Measurements from ENCODE around the gene PREX1.

The PREX1 gene

GRCh38 chr20:48799328-48800105 lies 28.3 kb downstream of the PREX1 start:
- H2AFZ ChIP-seq (ENCODE audit: low read length) = no peak overlapping the region
- no peak overlapping the region for H3K4me2 ChIP-seq (ENCODE audit: insufficient read depth, low read length, poor library complexity, severe bottlenecking)
- H2BK15ac ChIP-seq (ENCODE audit: low read length) = no peak overlapping the region
- no peak overlapping the region for H4K91ac ChIP-seq (ENCODE audit: low read depth, low read length, poor library complexity)
- H2BK5ac ChIP-seq (ENCODE audit: low read length) = no peak overlapping the region
- no peak overlapping the region for H4K8ac ChIP-seq (ENCODE audit: low read depth, low read length)
- H3K79me1 ChIP-seq (ENCODE audit: low read depth, low read length) = no peaks in the 10 kb centered on the region
- no CpG with 5 or more reads among the region's 12 CpGs for WGBS, 2 donors (ENCODE audit: extremely low coverage in 2 of 2, insufficient read length in 2 of 2, insufficient replicate concordance in 1 of 2)
- no peaks in the 10 kb centered on the region for H3K27me3 ChIP-seq (ENCODE audit: control insufficient read depth in 3 of 3, insufficient read depth in 3 of 3, low read depth in 1 of 3, low read length in 3 of 3)
- no peak for DNase-seq (ENCODE audit: low spot score)
- H3K14ac ChIP-seq (ENCODE audit: low read length) = no peak overlapping the region
- no peak overlapping the region for H3K27ac ChIP-seq (replicated peaks; ENCODE audit: low read length)
- H3K4ac ChIP-seq (ENCODE audit: low read length) = no peak overlapping the region
- H3K9ac ChIP-seq (ENCODE audit: low read depth, low read length, poor library complexity) = no peak overlapping the region
- H2BK12ac ChIP-seq (ENCODE audit: low read length) = no peak overlapping the region
- peak overlapping the region; percentile 54 for H2AK5ac ChIP-seq (ENCODE audit: low read depth, low read length)
- H3K23ac ChIP-seq (ENCODE audit: low read depth, low read length, poor library complexity) = no peak overlapping the region
- no peak overlapping the region for H3K4me3 ChIP-seq (ENCODE audit: low read length in 2 of 2)
- H3K9me3 ChIP-seq (replicated peaks in 1 of 2; ENCODE audit: control insufficient read depth in 2 of 2, insufficient read depth in 1 of 2, low read depth in 1 of 2, low read length in 2 of 2) = peaks cover 0 to 10% of the 10 kb centered on the region in 2 donors
- no peak overlapping the region for H2BK120ac ChIP-seq (ENCODE audit: low read depth, low read length)
- peak overlapping the region; percentile 49 for H3K18ac ChIP-seq (ENCODE audit: low read length)
- H3K4me1 ChIP-seq (ENCODE audit: control insufficient read depth in 2 of 2, insufficient read depth in 1 of 2, low read depth in 1 of 2, low read length in 2 of 2) = peaks cover 22 to 50% of the 10 kb centered on the region in 2 donors
- H3K36me3 ChIP-seq (replicated peaks in 1 of 2; ENCODE audit: control insufficient read depth in 2 of 2, insufficient read depth in 2 of 2, low read length in 2 of 2) = peaks cover 0 to 20% of the 10 kb centered on the region in 2 donors

- peak overlapping the region; percentile 27 for H2BK5ac ChIP-seq (ENCODE audit: low read length)
- peak overlapping the region in 1 of 2 donors; percentile 35 for H3K4me3 ChIP-seq (ENCODE audit: low read length in 2 of 2)
- H2BK12ac ChIP-seq (ENCODE audit: low read length) = no peak overlapping the region
- H3K79me1 ChIP-seq (ENCODE audit: low read depth, low read length) = no peaks in the 10 kb centered on the region
- peak overlapping the region; percentile 82 for H3K18ac ChIP-seq (ENCODE audit: low read length)
- H4K8ac ChIP-seq (ENCODE audit: low read depth, low read length) = no peak overlapping the region
- peaks cover 0 to 4% of the 10 kb centered on the region in 2 donors for H3K9me3 ChIP-seq (replicated peaks in 1 of 2; ENCODE audit: control insufficient read depth in 2 of 2, insufficient read depth in 1 of 2, low read depth in 1 of 2, low read length in 2 of 2)
- H3K27me3 ChIP-seq (ENCODE audit: control insufficient read depth in 3 of 3, insufficient read depth in 3 of 3, low read depth in 1 of 3, low read length in 3 of 3) = no peaks in the 10 kb centered on the region
- no peak for DNase-seq (ENCODE audit: low spot score)
- WGBS, 2 donors (ENCODE audit: extremely low coverage in 2 of 2, insufficient read length in 2 of 2, insufficient replicate concordance in 1 of 2) = no CpG with 5 or more reads among the region's 11 CpGs
- H3K23ac ChIP-seq (ENCODE audit: low read depth, low read length, poor library complexity) = peak overlapping the region; percentile 53
- no peak overlapping the region for H2AFZ ChIP-seq (ENCODE audit: low read length)
- H3K14ac ChIP-seq (ENCODE audit: low read length) = no peak overlapping the region
- peak overlapping the region; percentile 45 for H3K9ac ChIP-seq (ENCODE audit: low read depth, low read length, poor library complexity)
- H3K36me3 ChIP-seq (replicated peaks in 1 of 2; ENCODE audit: control insufficient read depth in 2 of 2, insufficient read depth in 2 of 2, low read length in 2 of 2) = peaks cover 0 to 8% of the 10 kb centered on the region in 2 donors
- H4K91ac ChIP-seq (ENCODE audit: low read depth, low read length, poor library complexity) = peak overlapping the region; percentile 73
- no peak overlapping the region for H3K4ac ChIP-seq (ENCODE audit: low read length)
- H2AK5ac ChIP-seq (ENCODE audit: low read depth, low read length) = peak overlapping the region; percentile 89
- H3K27ac ChIP-seq (replicated peaks; ENCODE audit: low read length) = peak overlapping the region; percentile 17
- H2BK120ac ChIP-seq (ENCODE audit: low read depth, low read length) = no peak overlapping the region
- no peak overlapping the region for H2BK15ac ChIP-seq (ENCODE audit: low read length)
- no peak overlapping the region for H3K4me2 ChIP-seq (ENCODE audit: insufficient read depth, low read length, poor library complexity, severe bottlenecking)
- H3K4me1 ChIP-seq (ENCODE audit: control insufficient read depth in 2 of 2, insufficient read depth in 1 of 2, low read depth in 1 of 2, low read length in 2 of 2) = peaks cover 31 to 61% of the 10 kb centered on the region in 2 donors
These were observed 29.7 kb downstream of the PREX1 start for GRCh38 chr20:48797850-48798747.

GRCh38 chr20:48797275-48797825 lies 30.4 kb downstream of the PREX1 start:
- peak overlapping the region; percentile 17 for H3K27ac ChIP-seq (replicated peaks; ENCODE audit: low read length)
- peak overlapping the region; percentile 53 for H3K23ac ChIP-seq (ENCODE audit: low read depth, low read length, poor library complexity)
- no peak overlapping the region for H2BK120ac ChIP-seq (ENCODE audit: low read depth, low read length)
- DNase-seq (ENCODE audit: low spot score) = no peak
- H2BK5ac ChIP-seq (ENCODE audit: low read length) = peak overlapping the region; percentile 27
- H3K4me3 ChIP-seq (ENCODE audit: low read length in 2 of 2) = no peak overlapping the region
- H4K8ac ChIP-seq (ENCODE audit: low read depth, low read length) = no peak overlapping the region
- H2BK15ac ChIP-seq (ENCODE audit: low read length) = no peak overlapping the region
- WGBS, 2 donors (ENCODE audit: extremely low coverage in 2 of 2, insufficient read length in 2 of 2, insufficient replicate concordance in 1 of 2) = no CpG with 5 or more reads among the region's 15 CpGs
- H3K14ac ChIP-seq (ENCODE audit: low read length) = no peak overlapping the region
- no peaks in the 10 kb centered on the region for H3K27me3 ChIP-seq (ENCODE audit: control insufficient read depth in 3 of 3, insufficient read depth in 3 of 3, low read depth in 1 of 3, low read length in 3 of 3)
- peak overlapping the region; percentile 45 for H3K9ac ChIP-seq (ENCODE audit: low read depth, low read length, poor library complexity)
- peaks cover 0 to 8% of the 10 kb centered on the region in 2 donors for H3K36me3 ChIP-seq (replicated peaks in 1 of 2; ENCODE audit: control insufficient read depth in 2 of 2, insufficient read depth in 2 of 2, low read length in 2 of 2)
- peak overlapping the region; percentile 89 for H2AK5ac ChIP-seq (ENCODE audit: low read depth, low read length)
- no peak overlapping the region for H3K4me2 ChIP-seq (ENCODE audit: insufficient read depth, low read length, poor library complexity, severe bottlenecking)
- peak overlapping the region; percentile 39 for H3K4ac ChIP-seq (ENCODE audit: low read length)
- peaks cover 0 to 4% of the 10 kb centered on the region in 2 donors for H3K9me3 ChIP-seq (replicated peaks in 1 of 2; ENCODE audit: control insufficient read depth in 2 of 2, insufficient read depth in 1 of 2, low read depth in 1 of 2, low read length in 2 of 2)
- H2BK12ac ChIP-seq (ENCODE audit: low read length) = no peak overlapping the region
- H3K4me1 ChIP-seq (ENCODE audit: control insufficient read depth in 2 of 2, insufficient read depth in 1 of 2, low read depth in 1 of 2, low read length in 2 of 2) = peaks cover 31 to 61% of the 10 kb centered on the region in 2 donors
- peak overlapping the region; percentile 82 for H3K18ac ChIP-seq (ENCODE audit: low read length)
- no peaks in the 10 kb centered on the region for H3K79me1 ChIP-seq (ENCODE audit: low read depth, low read length)
- no peak overlapping the region for H2AFZ ChIP-seq (ENCODE audit: low read length)
- H4K91ac ChIP-seq (ENCODE audit: low read depth, low read length, poor library complexity) = no peak overlapping the region
